Measurements from ENCODE around the gene BGN.

DNA sequence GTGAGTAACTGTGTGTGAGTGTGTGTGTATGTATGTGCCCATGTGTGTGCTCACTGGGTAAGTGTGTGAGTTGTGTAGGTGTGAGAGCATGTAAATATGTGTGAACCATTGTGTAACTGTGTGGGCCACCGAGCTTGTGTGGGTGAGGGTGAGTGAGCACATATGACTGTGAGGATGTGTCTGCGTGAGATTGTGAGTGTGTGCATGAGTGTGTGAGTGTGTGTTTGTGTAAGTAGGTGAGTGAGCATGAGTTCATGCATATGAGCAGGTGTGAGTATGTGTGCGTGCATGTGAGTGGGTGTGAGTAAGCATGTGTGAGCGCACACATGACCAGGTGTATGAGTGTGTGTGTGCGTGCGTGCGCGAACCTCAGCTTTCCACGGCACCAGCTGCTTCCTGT is 21.3 kb downstream of the BGN start:
- no peak for TF ChIP-seq EZH2 (IDR thresholded peaks at IDR 0.05; ENCODE audit: insufficient read depth, poor library complexity, severe bottlenecking)
- no peak for TF ChIP-seq EZH2phosphoT487 (IDR thresholded peaks at IDR 0.05; ENCODE audit: insufficient read depth, low read depth)

All from GM23248 (cell line).